NK-92 (cell line): ENCODE results near the gene KANSL3.

Experiments used
- DNase-seq: peaks from one replicate; lab custom pipeline; 2025; ENCODE audit not compliant: unreplicated experiment; lab: John Stamatoyannopoulos, UW

Gene KANSL3

DNA sequence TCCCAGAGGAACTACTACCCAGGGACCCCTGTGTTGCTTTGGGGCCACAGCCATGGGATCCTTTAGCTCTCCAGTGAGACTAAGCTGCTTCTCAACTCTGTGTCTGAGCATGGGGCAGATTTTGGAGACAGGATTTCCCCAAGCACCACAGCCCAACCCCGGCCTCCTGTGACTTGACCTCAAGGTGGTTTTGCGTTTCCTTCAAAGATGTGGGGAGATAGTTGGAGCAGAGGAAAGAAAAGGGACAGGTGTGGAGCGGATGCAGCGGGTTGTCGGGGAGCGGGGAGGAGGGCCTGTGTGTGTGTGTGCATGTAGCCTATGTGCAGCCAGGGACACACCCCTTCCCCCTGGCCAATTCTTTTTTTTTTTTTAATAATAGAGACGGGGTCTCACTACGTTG lies 91.3 kb downstream of the KANSL3 start:
- no peak for DNase-seq

DNA sequence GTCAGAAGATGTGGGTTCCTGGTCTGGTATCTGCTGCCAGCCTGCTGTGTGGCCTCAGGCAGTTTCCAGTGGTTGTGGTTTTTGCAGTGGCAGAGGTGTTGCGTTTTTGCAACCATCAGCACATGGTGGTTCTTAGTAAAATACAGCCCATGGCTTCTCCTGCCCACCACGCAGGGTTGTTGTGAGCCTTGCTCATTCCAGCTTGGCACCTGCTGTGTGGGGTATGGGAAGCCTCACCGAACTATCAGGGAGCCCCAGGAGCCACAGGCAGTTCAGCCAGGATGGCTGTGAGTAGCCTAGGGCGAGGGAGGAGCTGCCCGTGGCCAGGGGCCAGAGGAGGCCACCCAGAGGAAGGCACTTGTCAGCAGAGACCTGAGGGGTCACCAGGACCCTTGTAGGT lies 91.8 kb downstream of the KANSL3 start:
- DNase-seq = no peak
